Stimulated activated CD4-positive, alpha-beta T cell treated with anti-CD3 and anti-CD28 coated beads, Interleukin-4, amount 100 ng/mL, for 48 hours (primary cell): ENCODE data around the gene CMSS1.
"Not testable (repeated sequence)": the region's sequence is repeated elsewhere in the genome, so short reads cannot be mapped to it uniquely, and the experiment has no call there.

Source experiments
- DNase-seq, 2 donors: peaks; one replicate each; pipeline ENCODE4 v3.0.0-alpha.2; 2020; ENCODE audit warnings: low read depth in 2 of 2

Gene CMSS1

DNA sequence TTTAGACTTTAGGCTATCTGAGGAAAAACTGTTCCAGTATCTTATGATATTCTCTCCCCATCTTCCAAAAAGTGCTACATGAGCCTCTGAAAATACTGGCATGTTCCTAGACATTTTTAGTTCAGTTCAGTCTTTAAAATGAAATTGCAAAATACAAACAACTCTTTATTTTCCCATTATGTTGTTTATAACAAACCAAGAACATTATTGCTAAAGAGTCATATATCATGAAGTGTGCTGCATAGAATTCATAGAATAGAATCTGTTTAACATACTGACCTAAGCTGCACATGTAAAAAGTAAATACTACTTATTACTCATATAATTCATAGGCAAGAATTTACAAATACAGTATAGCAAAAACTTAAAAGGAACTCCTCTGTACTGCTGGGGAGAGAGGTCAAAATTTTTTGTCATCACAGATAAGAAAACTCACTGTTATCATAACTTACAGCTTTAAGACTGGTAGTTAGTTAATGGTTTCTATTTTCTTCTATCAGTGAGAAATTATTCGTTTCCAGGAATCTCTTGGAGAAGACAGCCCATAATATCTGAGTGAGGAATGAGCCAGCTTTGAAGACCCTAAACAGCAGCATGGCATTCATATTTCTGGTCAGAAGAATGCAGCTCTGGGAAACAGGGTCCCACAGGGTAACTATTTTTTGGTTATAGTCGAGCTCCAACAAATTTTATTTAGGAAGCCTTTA, 264.5 kb downstream of the CMSS1 start:
- DNase-seq, result no peak

DNA sequence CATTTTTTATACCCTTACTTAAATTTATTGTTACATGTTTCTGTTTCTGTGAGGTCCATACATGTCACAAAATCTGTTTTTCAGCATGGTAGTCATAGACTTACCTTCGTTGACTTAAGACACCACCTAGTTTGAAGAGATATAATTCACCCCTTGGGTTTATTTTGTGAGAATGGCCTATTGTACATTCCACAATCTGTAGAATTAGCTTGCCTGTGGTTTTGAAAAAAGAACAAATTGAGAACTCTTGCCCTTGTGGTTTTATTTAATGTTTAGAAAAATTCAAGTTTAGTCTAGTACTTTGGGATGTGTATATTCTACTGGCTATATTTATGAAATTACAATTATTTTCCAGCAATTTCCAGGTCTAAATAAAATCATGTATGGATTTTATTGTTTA, 265.1 kb downstream of the CMSS1 start:
- no peak for DNase-seq

DNA sequence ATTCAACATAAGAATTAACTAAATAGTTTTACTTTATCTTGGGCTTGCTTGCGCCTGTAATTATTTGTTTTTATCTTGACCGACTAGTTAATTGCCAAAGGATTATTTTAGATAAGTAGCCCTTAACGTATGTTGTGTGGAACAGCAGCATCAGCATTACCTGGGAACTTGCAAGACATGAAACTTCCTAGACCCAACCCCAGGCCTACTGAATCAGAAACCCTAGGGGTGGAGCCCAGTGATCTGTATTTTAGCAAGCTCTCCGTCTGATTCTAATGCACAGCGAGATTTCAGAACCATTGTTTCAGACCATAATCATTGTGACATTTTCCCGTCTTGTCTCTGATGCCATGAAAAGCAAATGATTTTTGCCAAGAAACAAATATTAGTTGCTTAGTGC, 265.5 kb downstream of the CMSS1 start:
- DNase-seq, result no peak

GRCh38 chr3:100084100-100084806, 266.6 kb downstream of the CMSS1 start:
- no peak for DNase-seq

DNA sequence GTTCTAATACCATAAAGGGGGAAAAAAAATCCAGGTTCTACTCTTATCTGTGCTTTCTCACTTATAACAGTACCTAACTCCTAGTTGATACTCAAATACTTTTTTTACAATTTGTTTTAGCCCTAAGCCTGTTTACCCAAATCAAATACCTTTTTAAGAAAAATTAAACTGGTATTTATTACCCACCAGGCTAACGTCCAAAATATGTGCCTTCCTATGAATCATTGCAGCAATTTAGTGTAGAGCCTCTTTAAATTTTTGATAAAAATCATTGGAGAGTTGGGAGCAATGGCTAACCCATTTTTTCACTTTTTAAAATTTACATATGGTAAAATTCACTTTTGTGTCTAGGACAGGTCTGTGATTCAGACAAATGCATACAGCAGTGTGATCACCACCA, 268.7 kb downstream of the CMSS1 start:
- no peak for DNase-seq

- no peak for DNase-seq
Measured at GRCh38 chr3:100087198-100087597, 269.5 kb downstream of the CMSS1 start.

DNA sequence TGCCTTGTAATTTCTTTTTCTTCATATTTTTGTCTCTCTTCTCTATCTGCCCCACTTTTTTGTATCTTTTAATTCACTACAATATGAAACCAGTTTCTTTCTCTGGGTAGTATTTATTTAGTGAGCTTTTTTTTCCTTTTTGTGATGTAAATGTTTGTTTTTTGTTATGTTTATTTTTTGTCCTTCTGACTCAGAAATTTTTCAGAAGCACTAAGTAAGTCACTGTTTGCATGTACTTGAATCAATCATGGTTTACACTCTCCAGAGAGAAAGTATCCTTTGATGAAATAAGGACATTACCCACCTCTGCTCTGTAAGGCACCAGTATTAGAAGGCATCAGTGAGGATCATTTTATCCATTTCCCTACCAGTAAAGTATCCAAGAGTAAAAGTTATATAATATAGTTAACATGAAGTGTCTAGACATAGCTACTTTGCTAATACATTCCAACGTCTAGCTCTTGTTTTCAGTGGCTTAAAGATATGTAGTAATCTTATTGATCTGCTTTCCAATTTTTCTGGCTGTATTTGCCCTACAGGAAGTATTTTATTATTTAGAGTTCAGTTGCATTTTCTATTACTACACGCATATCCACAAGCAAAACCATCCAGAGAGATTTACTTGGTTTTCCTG, 271.2 kb downstream of the CMSS1 start:
- DNase-seq, result no peak

GRCh38 chr3:100089812-100090668, 272.4 kb downstream of the CMSS1 start:
- no peak for DNase-seq

DNA sequence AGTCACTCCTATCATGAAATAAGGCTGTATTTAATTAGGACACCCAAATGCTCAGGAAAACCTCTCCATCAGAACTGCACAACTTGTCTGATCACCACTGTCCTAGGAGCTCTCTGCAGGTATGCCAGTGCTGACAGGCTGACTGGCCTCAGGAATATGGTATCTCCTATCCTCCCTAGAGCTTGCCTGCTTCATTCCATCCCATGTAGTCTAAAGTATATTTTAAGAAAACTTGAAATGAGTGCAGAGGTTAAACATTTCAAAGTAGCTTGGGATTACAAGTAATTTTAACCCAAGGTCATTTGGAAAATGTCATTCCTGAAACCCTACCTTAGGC, 273.0 kb downstream of the CMSS1 start:
- DNase-seq, result no peak

DNA sequence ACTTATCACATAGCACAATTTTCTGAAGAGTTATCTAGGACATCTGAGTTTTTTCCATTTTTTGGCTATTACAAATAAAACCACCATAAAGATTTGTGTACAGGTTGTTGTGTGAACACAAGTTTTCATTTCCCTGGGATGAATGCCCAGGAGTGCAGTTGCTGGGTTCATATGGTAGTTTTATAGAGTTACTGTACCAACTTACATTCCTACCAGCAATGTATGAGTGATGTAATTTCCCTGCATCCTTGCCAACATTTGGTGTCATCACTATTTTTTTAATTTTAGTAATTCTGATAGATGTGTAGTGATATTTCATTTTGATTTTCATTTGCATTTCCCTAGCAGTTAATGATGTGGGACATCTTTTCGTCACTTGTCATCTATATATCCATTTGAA, 276.2 kb downstream of the CMSS1 start:
- DNase-seq, result no peak

GRCh38 chr3:100096286-100096685, 278.6 kb downstream of the CMSS1 start:
- DNase-seq, result not testable (repeated sequence)

- DNase-seq, result no peak
Measured at GRCh38 chr3:100096866-100097265, 279.2 kb downstream of the CMSS1 start.

GRCh38 chr3:100097919-100098783, 280.5 kb downstream of the CMSS1 start:
- DNase-seq, result no peak

DNA sequence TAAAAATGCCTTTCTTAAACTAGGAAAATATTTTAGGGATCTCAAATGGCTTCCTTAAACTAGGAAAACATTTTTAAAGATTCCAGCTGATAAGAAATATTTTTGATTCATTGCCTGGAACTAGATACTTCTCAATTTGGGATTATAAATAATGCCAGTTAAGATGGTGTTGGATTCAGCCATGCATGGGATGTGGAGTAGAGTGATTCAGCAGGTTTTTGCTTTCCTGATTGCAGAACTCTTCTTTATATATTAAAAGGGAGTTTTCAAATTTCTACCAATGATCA, 281.1 kb downstream of the CMSS1 start:
- no peak for DNase-seq

GRCh38 chr3:100099621-100100020, 282.0 kb downstream of the CMSS1 start:
- no peak for DNase-seq

DNA sequence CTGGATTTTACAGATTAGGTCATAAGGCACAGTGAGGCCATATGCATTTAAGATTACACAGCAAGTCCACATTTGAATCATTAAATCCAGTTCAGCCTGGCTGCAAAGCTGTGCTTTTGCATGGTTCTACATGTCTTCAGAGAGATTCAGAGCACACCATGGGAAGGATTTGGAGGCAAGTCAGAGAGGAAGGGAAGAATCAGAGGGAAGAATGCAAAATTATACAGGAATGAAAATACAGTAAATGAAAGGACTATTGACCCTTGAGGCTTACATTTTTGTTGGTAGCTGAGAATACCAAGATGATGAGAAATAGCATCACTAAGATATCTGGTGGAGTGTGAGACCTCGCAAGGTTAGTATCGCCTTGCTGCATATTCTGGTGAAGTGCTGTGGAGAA, 282.8 kb downstream of the CMSS1 start:
- DNase-seq, result no peak

DNA sequence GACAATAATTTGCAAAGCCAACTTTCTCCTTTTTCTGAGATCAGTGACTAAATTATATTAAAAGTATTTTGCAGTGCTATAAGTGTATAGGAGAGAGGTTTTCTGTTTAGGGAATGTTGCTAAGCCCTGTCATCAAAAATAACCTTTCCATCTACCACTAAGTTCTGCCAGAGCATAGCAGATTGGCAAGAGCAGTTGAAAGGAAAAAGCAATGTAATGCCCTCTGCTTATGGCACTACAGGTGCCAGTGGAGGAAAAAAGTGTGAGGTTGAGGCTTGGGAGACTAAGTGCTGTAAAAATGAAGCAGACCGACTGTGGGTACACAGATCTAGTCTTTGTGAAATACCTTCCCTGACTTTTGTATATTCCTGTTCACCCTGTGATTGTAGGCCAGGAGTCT, 285.1 kb downstream of the CMSS1 start:
- no peak for DNase-seq

DNA sequence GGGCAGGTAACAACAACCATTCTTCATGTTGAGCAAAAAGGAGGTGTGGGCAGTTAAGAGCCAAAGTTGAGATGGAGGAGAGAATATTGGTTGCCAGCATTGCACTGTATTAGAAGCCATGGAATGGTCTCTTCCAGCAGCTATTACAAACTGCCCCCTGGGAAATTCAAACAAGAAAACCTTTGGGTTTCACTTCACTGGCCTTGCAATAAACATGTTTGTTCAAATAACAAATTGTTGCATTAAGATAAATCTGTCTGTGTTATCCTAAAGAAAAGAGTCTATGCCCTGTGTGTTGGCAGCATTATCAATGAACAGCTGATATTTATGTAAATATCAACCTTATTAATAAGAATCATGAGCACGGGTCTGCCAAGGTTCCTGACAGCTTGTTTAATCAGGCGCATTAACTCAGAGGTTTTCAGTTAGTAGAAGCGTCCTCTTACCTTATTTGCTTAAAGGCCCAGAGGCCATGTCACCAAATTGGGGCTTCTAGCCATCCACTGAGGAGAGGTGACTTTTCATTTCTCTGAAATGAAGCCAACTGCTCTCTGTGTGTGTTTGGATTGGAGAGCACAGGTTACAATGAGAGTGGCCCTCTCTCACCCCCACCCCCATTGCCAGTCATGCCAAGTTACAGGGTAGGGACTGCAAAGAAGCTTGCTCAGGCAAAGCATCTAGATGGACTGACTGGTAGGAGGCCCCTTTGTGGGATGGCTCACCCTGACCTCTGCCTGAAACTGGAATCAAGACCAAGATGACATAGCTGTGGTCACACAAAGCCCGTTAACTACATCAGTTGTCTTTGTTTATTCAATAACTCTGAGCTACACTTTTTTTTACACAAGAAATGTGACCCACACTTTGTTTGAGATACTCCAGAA, 286.1 kb downstream of the CMSS1 start:
- no peak for DNase-seq

- DNase-seq, result no peak
Measured at GRCh38 chr3:100104442-100104798, 286.8 kb downstream of the CMSS1 start.

GRCh38 chr3:100104817-100105413, 287.3 kb downstream of the CMSS1 start:
- no peak for DNase-seq
